Spleen (tissue), 11 donors: ENCODE results near the gene ATP2A1. TPM values are rescaled to one million over a fixed set of nuclear protein-coding genes. Genes with fewer than 3 reads are reported as not detected.

Experiments used
- DNase-seq: peaks from one replicate; pipeline ENCODE4 v3.0.0-alpha.2; 2020
- H3K27ac ChIP-seq, 8 donors: fragments of 200-600 bp; sonication (generic) in 7 of 8; 1 replicate in 4 of 8; 2 replicates in 4 of 8; pipeline versions ENCODE4 v1.5.0 to v1.8.0; 2016 to 2021; ENCODE audit warnings: inconsistent platforms in 4 of 8, mild to moderate bottlenecking in 4 of 8, moderate library complexity in 1 of 8
- H3K27me3 ChIP-seq, 7 donors: fragments of 200-600 bp; sonication (generic) in 6 of 7; replicated peaks in 1 of 7; 1 replicate in 4 of 7; 2 replicates in 3 of 7; pipeline versions ENCODE4 v1.5.0 to v1.8.0; 2016 to 2021; ENCODE audit warnings: inconsistent platforms in 3 of 7, mild to moderate bottlenecking in 1 of 7
- H3K36me3 ChIP-seq, 6 donors: fragments of 200-600 bp; sonication (generic) in 5 of 6; 1 replicate in 4 of 6; 2 replicates in 2 of 6; pipeline versions ENCODE4 v1.5.0 to v1.8.0; 2016 to 2021; ENCODE audit warnings: inconsistent platforms in 2 of 6
- H3K4me1 ChIP-seq, 6 donors: fragments of 200-600 bp; sonication (generic) in 5 of 6; 1 replicate in 3 of 6; 2 replicates in 3 of 6; pipeline versions ENCODE4 v1.5.0 to v1.8.0; 2016 to 2021; ENCODE audit warnings: inconsistent platforms in 3 of 6
- H3K4me3 ChIP-seq, 8 donors: fragments of 200-600 bp; sonication (generic) in 7 of 8; 1 replicate in 4 of 8; 2 replicates in 4 of 8; pipeline versions ENCODE4 v1.5.0 to v1.8.0; 2016 to 2021; ENCODE audit warnings: inconsistent platforms in 4 of 8, mild to moderate bottlenecking in 4 of 8, moderate library complexity in 2 of 8
- H3K9me3 ChIP-seq, 8 donors: fragments of 200-600 bp; sonication (generic) in 7 of 8; 1 replicate in 4 of 8; 2 replicates in 4 of 8; pipeline versions ENCODE4 v1.5.0 to v1.8.0; 2016 to 2021; ENCODE audit warnings: inconsistent platforms in 4 of 8
- CTCF ChIP-seq, 11 experiments: fragments of 200-600 bp in 7 of 11; fragments of 450-650 bp in 4 of 11; sonication (generic) in 4 of 11; IDR thresholded peaks in 8 of 11; conservative IDR thresholded peaks in 3 of 11; 1 replicate in 7 of 11; 2 replicates in 4 of 11; pipeline versions ENCODE4 v1.4.0 to v1.8.0; 2016 to 2021; ENCODE audit warnings: antibody characterized with exemption in 11 of 11, inconsistent platforms in 4 of 11, mild to moderate bottlenecking in 1 of 11
- POLR2A ChIP-seq, 3 donors: fragments of 450-650 bp; IDR thresholded peaks; one replicate each; pipeline ENCODE4 v1.5.1; 2017; ENCODE audit warnings: antibody characterized with exemption in 3 of 3, mild to moderate bottlenecking in 1 of 3
- POLR2AphosphoS5 ChIP-seq, 3 donors: sonication (generic); formaldehyde crosslinking; IDR thresholded peaks; one replicate each; pipeline ENCODE4 v1.5.1; 2017; ENCODE audit warnings: antibody characterized with exemption in 3 of 3
- WGBS, 5 donors: extraction: QIAGEN DNeasy Blood & Tissue Kit in 3 of 5; methylation state at CpG; one replicate each; pipeline versions ENCODE4 v1.1.5 to v1.1.7; 2013 to 2018; 5-methylcytosine and 5-hydroxymethylcytosine counted together
- intact Hi-C: fragments of 100-400 bp; cut with DNase I; formaldehyde crosslinking; loops from one replicate; pipeline ENCODE4 v1.15.0; 2023; ENCODE audit warnings: low total_unique reads
- polyA plus RNA-seq, 3 donors: library from polyadenylated mRNA; stranded (reverse); fragments of 200-250 nt; gene quantifications; one replicate each; pipeline ENCODE4 v1.2.1, GENCODE V29; 2013
- total RNA-seq, 7 donors: library from RNA; depleted of rRNA in 3 of 7; stranded (reverse); fragments of >200 nt in 3 of 7; fragmentation: NEBNext Ultra II Directional in 4 of 7; extraction: Animal tissue kit (Norgen Biotek cat#: 25700) in 4 of 7; gene quantifications; one replicate each; pipeline versions ENCODE4 v1.1.0 to v1.2.1, GENCODE V29; 2016 to 2021
- donor health status: healthy with polysubstance abuse.
- donor health status: DM: no; HTN: no; CAD: no; lungs with moderate emphysema.
- donor health status: DM: no; HTN: no; CAD: no.
- donor health status: Bipolar disorder and iron deficiency.
- donor health status: healthy.
- donor health status: DM: no; HTN: no; CAD: no.
- donor health status: DM: yes; HTN: yes; CAD: no.

The ATP2A1 gene
- total and polyA plus RNA-seq, 10 donors = 0.26 to 1.5 (median 0.55) TPM; not detected in 2

- Histone ChIP-seq H3K4me3 (no peak overlapping the region), H3K9me3 (no peaks in the 10 kb centered on the region), H3K27ac (peak overlapping the region in 4 of 8 donors; percentile 15 to 72 (median 50)), H3K4me1 (peaks cover 0 to 23% (median 6%) of the 10 kb centered on the region in 6 donors), H3K27me3 (no peaks in the 10 kb centered on the region), H3K36me3 (peaks cover 2 to 100% (median 82%) of the 10 kb centered on the region in 6 donors)
- intact Hi-C loops = no loop called here
- 73 to 83% (median 79%) methylated on average over 17 to 19 of the region's 19 CpGs for WGBS, 5 donors
- no peak for DNase-seq
- peak in 2 of 3 donors; percentile 26 to 57 for TF ChIP-seq POLR2AphosphoS5 (IDR thresholded peaks at IDR 0.05)
- TF ChIP-seq POLR2A (IDR thresholded peaks at IDR 0.05) = no peak
- no peak for TF ChIP-seq CTCF (IDR thresholded peaks at IDR 0.05 in 8 of 11, conservative IDR thresholded peaks at IDR 0.05 in 3 of 11)
These were observed 32.1 kb downstream of the ATP2A1 start for GRCh38 chr16:28910086-28911031.

- intact Hi-C loops = no loop called here
- TF ChIP-seq POLR2A (IDR thresholded peaks at IDR 0.05) (no peak), CTCF (IDR thresholded peaks at IDR 0.05 in 8 of 11, conservative IDR thresholded peaks at IDR 0.05 in 3 of 11) (no peak), POLR2AphosphoS5 (IDR thresholded peaks at IDR 0.05) (no peak)
- no peak overlapping the region for H3K4me3 ChIP-seq
- peaks cover 4 to 100% (median 77%) of the 10 kb centered on the region in 6 donors for H3K36me3 ChIP-seq
- no peaks in the 10 kb centered on the region for H3K9me3 ChIP-seq
- H3K27ac ChIP-seq = no peak overlapping the region
- no peaks in the 10 kb centered on the region for H3K27me3 ChIP-seq
- peaks cover 0 to 23% (median 6%) of the 10 kb centered on the region in 6 donors for H3K4me1 ChIP-seq
- WGBS, 5 donors = 85 to 92% (median 90%) methylated on average over 12 of the region's 12 CpGs
- DNase-seq = no peak
These were observed 34.3 kb downstream of the ATP2A1 start for GRCh38 chr16:28912558-28912957.

GRCh38 chr16:28913946-28914724, 35.8 kb downstream of the ATP2A1 start:
- peaks cover 3 to 100% (median 75%) of the 10 kb centered on the region in 6 donors for H3K36me3 ChIP-seq
- intact Hi-C loops = no loop called here
- peak in 1 of 3 donors; percentile 17 for TF ChIP-seq POLR2AphosphoS5 (IDR thresholded peaks at IDR 0.05)
- no peak for TF ChIP-seq CTCF (IDR thresholded peaks at IDR 0.05 in 8 of 11, conservative IDR thresholded peaks at IDR 0.05 in 3 of 11)

More at GRCh38 chr16:28913946-28914724, 35.8 kb downstream of the ATP2A1 start:
- Histone ChIP-seq H3K27ac (no peak overlapping the region), H3K4me1 (peaks cover 0 to 21% (median 6%) of the 10 kb centered on the region in 6 donors), H3K4me3 (no peak overlapping the region), H3K9me3 (no peaks in the 10 kb centered on the region), H3K27me3 (no peaks in the 10 kb centered on the region)
- WGBS, 5 donors = 90 to 99% (median 94%) methylated on average over 23 to 29 of the region's 29 CpGs
- no peak for DNase-seq
